ENCODE results near the gene LCT.
"Not testable (repeated sequence)": the region's sequence is repeated elsewhere in the genome, so short reads cannot be mapped to it uniquely, and the experiment has no call there.

LCT gene

DNA sequence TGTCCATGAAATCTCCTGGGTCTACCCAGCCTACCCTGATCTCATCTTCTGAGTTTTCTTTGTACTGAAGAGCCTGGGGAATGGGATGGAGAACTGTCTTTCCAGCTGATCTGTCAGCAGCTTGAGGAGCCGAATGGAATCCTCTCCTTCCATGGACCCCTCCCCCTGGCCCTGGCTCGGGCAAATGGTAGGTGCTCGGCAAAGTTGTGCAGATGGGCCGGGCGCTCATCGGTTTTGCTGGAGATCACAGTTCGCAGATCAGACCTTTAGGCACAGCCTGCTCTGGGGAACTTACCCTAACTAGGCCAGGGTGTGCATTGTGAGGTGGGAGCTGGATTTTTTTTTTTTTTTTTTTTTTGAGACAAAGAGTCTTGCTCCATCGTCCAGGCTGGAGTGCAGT lies 40.4 kb downstream of the LCT start:
- no peak for DNase-seq

DNA sequence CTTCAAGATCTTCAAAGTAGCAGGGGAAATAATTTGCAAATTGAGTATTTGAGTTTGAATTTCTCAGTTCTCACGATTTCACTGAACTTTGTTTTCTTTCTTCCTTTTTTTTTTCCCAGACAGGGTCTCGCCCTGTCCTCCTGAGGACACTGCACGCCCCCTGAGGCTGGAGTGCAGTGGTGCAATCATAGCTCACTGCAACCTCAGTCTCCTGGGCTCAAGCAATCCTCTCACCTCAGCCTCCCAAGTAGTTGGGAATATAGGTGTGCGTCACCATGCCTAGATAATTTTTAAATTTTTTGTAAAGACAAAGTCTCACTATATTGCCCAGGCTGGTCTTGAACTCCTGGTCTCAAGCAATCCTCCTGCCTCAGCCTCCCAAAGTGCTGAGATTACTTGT lies 41.3 kb downstream of the LCT start:
- DNase-seq, result not testable (repeated sequence)

DNA sequence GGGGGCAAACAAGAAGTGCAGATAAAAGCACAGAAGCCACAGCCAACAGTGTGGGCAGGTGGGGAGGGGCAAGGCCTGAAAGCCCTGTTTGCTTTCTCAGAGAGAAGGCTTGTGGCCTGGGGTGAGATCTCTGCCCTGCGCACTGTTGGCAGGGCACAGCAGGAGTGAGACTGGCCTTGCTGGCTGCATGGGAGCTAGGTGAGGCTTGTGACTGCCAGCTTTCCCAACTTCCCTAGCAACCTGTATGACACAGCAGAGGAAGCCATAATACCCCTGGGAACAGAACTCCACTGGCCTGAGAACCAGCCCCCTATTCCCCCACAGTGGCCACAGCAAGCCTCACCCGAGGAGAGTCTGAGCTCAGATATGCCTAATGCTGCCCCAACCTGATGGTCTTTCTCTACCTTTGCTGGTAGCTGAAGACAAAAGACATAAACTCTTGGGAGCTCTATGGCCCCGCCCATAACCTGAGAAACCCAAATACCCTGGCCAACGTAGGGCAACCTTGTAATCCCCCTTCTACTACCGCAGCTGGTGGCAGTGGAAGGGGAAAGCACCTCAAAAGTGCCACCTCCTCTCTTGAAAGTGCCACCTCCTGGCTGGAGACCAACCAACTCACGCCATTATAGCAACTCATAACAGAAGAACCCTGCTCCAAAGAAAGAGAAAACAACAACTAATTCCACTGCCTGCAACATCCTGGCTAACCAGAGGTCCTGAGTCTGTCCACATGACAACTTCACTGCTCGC lies 44.4 kb downstream of the LCT start:
- DNase-seq, result no peak

GRCh38 chr2:135791418-135792190 lies 45.4 kb downstream of the LCT start:
- no peak for DNase-seq

GRCh38 chr2:135790423-135790822 lies 46.6 kb downstream of the LCT start:
- no peak for DNase-seq

GRCh38 chr2:135786823-135787222 lies 50.2 kb downstream of the LCT start:
- no peak for DNase-seq

GRCh38 chr2:135785032-135785431 lies 52.0 kb downstream of the LCT start:
- no peak for DNase-seq

DNA sequence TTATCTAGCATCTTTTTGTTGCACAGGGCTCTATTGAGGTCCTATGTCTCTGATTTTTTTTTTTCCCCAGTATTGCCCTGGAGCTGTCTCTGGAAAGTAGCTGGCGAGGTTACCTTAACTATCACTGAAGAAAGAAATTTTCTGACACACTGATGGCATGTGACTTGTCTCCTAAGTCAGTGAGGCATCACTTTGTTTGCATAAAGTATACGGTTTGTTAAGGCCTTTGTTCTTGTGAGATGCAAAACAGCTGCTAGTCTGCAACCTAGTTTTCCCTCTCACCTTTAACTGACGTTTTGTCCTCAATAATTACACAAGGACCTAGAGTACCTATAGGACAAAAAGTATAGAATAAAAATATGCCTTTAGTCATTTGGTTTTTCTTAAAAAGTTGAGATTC lies 53.5 kb downstream of the LCT start:
- no peak for DNase-seq

DNA sequence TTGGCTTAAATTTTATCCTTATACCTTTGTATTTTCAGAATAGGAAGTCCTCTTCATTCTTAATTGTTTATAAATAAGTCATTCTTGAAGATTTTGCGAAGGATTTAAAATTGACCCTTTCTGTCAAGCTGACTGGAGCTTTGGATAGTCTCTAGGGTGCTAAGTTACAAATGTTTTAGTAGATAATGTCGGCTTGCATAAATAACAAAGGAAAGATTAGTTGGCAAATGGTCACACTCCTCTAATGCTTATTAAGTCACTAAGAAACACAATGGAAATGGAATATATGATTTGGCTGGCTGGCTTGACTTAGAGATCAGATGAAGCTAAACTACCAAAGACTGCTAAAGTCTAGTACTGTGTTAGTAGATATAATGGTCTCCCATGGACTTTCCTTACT lies 54.8 kb downstream of the LCT start:
- DNase-seq, result no peak

GRCh38 chr2:135776367-135776766 lies 60.6 kb downstream of the LCT start:
- DNase-seq, result no peak

DNA sequence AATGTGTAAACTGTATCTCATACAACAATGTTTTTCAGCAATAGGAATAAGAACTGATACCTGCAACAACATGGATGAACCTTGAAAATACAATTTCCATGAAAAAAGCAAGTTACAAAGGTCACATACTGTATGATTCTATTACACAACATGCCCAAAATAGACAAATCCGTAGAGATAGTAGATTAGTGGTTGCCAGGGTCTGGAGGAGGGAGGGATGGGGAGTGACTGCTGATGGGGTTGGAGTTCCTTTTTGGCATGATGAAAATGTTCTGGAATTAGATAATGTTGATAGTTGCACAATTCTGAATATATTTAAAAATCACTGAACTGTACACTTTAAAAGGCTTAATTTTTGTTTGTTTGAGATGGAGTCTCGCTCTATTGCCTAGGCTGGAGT lies 61.6 kb downstream of the LCT start:
- DNase-seq, result no peak

- DNase-seq, result no peak
These were observed 63.1 kb downstream of the LCT start for GRCh38 chr2:135773917-135774316.

DNA sequence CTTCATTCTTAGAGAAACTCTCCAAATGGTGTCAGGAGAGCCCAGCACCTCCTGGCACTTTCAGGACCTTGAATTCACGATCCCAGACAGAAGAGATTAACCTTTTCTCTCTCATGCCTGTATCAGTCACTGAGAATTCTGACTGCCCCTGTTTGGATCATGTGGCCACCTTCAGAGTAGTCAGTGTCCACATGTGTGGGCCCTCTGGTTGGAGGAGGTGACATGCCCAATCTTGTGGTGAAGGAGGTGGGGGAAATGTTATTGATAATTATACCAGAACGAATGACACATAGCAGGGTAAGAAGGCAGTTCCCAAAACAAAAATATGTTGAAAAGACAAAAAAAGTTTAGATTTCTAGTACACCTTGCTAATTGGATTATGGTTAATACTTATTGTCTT lies 63.7 kb downstream of the LCT start:
- DNase-seq, result no peak

GRCh38 chr2:135768863-135769262 lies 68.1 kb downstream of the LCT start:
- no peak for DNase-seq

DNA sequence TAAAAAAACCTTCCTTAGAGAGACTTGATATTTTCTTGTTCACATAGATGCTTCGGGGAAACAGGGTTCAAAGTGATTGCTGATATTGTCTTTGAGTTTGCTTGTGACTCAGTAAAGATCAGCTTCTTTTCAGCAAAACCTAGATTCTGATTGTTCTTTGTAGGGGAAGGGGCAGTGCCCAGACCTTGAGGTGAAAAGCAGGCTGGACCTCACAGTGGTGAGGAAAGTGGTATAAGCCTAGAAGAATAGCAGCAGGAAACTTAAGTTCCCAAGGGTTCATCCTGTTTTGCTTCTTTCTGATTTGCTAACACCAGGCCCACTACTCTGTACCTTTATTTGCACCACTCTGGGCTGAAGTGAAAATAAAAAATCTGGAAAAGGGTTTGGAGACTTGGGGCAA lies 74.5 kb downstream of the LCT start:
- DNase-seq, result no peak

DNA sequence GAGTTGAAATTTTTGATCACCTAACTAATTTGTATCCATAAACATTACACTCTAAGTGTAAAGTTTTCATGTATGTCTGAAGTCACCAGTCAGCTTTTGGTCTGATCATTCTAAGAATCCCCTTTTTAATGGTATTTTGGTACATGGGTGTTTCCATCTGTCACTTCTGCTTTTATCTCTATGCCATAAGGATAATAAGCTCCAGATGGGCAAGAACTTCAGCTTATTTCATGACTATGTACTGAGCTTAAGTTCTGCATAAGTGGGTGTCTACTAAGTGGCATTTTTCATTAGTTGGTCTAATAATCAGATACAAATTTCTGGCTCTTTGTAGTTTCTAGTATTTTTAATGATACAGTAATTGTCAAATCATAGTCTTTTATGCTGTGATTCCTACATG lies 75.0 kb downstream of the LCT start:
- DNase-seq, result no peak

- no peak for DNase-seq
These were observed 80.3 kb downstream of the LCT start for GRCh38 chr2:135756692-135757091.

DNA sequence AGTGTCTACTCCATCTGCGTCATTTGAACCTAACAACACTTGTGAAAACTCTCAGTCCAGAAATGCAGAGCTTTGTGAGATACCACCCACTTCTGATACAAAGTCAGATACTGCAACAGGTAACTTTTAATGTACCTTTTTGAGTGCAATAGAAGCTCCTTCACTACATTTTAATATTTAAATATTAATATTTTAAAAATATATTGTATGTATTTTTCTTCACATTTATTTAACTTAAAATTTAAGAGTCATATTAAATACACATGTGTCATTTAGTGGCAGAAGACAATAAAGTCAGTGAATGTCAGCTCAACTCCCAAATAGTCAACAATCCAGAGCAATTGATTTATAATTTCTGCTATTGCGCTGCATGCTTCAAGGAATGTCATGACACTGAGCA lies 81.4 kb downstream of the LCT start:
- no peak for DNase-seq

- DNase-seq, result no peak
These were observed 91.4 kb downstream of the LCT start for GRCh38 chr2:135745545-135745944.

DNA sequence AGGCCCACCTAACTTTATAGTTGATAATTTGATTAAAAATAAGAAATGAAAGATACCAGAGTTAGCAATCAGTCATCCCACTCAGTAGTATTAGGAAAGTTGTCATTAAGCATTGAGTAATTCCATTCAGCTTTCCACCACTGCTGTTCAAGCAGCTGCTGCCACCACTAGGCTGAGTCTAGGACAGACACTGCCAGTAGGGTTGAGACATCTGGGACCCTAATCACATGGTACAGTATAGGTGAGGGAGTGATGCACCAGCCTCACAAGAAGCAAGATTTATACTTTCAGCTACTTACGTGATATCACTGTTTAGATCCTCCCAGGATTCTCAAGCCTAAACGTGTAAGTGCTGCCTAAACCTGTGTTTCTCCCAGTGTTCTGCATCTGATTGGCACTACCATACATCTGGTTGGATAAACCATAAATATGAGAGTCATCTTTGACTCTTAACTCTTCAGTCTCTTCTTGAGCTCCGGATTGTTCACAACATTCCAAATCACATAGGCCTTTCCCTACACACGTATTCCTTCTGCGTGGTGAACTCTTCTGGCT lies 92.1 kb downstream of the LCT start:
- peak; percentile 6 to 9 for DNase-seq

GRCh38 chr2:135743860-135744259 lies 93.1 kb downstream of the LCT start:
- no peak for DNase-seq

- peak; percentile 29 to 31 for DNase-seq
These were observed 94.6 kb downstream of the LCT start for GRCh38 chr2:135742325-135742757.

- peak; percentile 90 to 92 for DNase-seq
These were observed 95.3 kb downstream of the LCT start, which contains the start of gene UBXN4 for GRCh38 chr2:135741395-135742324. UBXN4 (plus strand) TSS chr2:135741855; CDS start chr2:135741930, 75 bp downstream.
